GM04504 (cell line): ENCODE data around the gene PPP1R18.
"Not testable (repeated sequence)": the region's sequence is repeated elsewhere in the genome, so short reads cannot be mapped to it uniquely, and the experiment has no call there.

Experiments used
- DNase-seq: peaks from one replicate; pipeline ENCODE4 v3.0.0-alpha.2; 2012; ENCODE audit warnings: low read depth

PPP1R18 gene, protein sequence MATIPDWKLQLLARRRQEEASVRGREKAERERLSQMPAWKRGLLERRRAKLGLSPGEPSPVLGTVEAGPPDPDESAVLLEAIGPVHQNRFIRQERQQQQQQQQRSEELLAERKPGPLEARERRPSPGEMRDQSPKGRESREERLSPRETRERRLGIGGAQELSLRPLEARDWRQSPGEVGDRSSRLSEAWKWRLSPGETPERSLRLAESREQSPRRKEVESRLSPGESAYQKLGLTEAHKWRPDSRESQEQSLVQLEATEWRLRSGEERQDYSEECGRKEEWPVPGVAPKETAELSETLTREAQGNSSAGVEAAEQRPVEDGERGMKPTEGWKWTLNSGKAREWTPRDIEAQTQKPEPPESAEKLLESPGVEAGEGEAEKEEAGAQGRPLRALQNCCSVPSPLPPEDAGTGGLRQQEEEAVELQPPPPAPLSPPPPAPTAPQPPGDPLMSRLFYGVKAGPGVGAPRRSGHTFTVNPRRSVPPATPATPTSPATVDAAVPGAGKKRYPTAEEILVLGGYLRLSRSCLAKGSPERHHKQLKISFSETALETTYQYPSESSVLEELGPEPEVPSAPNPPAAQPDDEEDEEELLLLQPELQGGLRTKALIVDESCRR

DNA sequence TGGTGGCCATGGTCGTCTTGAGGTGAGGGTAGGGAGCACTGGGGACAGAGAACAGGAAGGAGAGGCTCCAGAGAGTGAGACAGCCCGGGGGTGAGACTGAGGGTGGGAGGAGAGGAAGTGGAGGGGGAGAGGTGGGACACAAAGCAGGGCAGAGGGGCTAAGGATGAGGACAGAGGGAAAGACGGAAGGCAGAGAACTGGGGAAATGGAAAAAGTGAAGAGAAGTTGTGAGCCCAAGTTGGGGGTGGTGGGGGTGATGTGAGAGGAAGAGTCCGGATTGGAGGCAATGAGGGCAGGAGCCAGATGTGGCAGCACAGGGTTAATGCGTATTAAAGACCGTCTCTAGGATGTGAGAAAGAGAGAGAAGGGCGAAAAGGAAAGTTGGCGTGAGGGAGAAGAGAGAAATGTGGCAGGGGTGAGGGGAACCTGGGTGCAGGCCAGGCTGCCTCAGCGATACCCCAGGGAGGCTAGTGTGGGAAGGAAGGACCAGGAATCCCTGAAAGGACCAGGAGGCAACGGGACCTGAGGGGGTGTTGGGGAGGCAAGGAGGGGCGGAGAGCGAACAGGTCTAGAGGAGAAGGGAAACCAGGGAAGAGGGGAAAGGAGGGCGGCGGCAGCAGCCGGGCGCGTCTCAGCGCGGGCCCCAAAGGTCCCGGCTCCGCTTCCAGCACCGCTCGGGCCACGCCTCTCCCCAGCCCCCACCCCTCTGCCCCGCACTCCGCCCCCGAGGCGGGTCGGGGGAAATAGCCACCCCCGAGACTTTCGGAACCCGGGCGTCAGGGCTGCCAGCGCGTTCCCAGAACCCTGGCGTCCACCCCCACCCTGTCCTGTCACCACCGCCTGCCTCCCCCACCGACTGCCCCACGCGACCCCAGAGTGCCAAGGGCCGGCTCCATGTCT lies at the start of gene PPP1R18:
Gene PPP1R18, minus strand, starts transcription at position 637 of the 899 bp plus-strand sequence. Its CDS starts 627 bp downstream, at position 10.
- no peak for DNase-seq

- no peak for DNase-seq
These were observed 49.3 kb upstream of the PPP1R18 start for GRCh38 chr6:30735668-30736314.

DNA sequence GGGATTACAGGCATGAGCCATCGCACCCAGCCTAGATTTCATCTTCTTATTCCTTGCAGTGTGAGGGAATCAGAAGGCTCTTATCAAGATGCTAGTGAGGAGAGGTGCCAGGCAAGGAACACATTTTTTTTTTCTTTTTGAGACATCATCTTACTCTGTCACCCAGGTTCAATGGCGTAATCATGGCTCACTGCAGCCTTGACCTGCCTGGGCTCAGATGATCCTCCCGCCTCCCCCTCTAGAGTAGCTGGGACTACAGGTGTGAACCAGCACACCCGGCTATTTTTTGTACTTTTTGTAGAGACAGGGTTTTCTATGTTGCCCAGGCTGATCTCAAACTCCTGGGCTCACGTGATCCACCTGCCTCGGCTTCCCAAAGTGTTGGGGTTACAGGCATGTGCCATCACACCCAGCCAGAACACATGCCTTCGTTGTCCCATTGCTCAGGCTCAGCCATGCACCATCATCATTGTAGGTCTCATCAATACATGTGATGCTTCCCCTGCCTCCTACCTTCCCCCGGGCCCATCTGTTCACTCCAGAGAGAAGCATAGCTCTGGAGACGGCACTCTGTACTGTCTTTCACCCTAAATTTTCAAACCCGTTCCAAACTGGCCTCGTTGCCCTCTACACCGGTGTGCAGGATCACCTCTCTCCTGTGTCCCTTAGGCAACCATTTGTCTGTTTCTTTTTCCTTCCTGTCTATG lies 45.9 kb upstream of the PPP1R18 start:
- DNase-seq: no peak

DNA sequence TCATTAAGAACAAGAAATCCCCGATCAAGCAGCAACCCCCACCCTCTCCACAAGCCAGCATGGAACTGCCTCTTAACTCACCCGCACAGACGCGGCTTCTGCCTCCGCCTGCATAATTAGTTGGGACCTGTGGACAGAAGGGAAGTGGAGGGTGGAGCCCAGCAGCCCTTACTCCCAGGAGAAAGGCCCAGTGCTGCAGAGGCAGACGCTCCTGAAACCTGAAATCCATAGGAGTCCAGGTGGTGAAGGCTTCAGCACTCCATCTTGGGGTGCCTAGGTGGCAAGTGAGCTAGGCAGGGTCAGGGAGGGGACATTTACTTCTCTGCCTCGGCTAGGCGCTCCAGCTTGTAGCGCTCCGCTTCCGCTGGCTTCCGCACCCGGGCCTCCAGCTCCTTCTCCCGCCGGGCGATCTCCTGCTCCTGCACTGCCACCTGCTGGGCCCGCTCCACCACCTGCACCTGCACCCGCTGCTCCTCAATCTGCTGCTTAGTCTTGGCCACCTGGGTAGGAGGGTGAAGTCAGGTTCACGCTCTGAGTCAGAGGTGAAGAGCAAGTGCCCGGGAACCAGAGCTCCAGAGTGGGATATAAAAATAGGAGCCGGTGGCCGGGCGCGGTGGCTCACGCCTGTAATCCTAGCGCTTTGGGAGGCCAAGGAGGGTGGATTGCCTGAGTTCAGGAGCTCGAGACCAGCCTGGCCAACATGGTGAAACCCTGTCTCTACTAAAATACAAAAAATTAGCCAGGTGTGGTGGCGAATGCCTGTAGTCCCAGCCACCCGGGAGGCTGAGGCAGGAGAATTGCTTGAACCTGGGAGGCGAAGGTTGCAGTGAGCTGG lies 44.4 kb upstream of the PPP1R18 start:
- DNase-seq: no peak

DNA sequence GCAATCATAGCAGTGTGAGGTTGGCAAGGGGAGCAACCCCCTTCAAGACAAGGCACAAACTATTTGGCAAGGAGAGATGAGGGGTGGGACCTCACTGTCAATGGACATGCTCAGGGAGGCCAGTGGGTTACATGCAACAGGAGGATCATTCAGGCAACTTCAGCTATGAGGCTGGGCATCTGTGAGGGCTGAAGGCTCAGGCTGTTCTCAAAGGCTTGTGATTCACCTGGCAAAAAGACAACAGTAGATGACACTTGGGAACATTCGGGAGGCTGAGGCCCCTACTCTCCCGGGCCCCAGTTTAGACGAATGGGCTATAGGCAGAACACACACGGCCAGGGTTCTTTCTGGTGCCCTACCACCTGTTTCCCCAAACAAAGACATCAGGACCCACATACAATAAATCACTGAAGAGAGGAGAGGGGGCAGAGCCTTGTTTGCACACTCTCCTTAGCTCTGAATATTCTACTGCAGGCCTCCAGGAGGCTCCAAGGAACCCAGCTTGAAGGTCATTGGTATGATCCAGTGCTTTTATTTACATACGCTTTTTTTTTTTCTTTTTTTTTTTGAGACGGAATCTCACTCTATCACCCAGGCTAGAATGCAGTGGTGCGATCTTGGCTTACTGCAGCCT lies 41.6 kb upstream of the PPP1R18 start:
- no peak for DNase-seq

DNA sequence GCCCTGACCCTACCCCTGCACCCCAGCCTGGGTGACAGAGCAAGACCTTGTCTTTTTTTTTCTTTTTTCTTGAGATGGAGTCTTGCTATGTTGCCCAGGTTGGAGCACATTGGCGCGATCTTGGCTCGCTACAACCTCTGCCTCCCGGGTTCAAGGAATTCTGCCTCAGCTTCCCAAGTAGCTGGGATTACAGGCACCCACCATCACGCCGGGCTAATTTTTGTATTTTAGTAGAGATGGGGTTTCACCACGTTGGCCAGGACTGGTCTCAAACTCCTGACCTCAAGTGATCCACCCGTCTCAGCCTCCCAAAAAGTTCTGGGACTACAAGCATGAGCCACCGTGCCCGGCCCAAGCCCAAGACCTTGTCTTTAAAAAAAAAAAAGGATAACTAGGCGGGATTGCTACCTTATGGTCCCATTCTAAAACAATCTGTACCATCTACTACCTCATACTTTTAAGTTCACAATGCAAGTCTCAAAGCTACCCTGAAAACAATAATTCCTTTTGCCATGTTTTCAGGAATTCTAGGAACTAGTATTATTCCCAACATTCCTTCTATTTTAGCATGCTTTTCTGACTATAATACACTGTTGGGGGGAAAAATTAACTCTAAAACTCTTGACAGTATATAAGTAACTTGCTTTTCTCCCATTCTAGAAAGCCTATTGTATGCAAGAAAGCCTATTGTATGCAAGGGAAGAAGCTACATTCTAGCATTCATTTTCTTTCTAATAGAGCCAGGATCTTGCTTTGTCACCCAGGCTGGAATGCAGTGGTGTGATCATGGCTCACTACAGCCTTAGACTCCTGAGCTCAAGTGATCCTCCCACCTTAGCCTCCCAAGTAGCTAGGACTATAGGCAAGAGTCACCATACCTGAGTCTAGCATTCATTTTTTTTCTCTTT lies 40.3 kb upstream of the PPP1R18 start:
- no peak for DNase-seq

- DNase-seq: no peak
These were observed 39.5 kb upstream of the PPP1R18 start for GRCh38 chr6:30725713-30726505.

GRCh38 chr6:30724906-30725667 lies 38.6 kb upstream of the PPP1R18 start:
- no peak for DNase-seq

DNA sequence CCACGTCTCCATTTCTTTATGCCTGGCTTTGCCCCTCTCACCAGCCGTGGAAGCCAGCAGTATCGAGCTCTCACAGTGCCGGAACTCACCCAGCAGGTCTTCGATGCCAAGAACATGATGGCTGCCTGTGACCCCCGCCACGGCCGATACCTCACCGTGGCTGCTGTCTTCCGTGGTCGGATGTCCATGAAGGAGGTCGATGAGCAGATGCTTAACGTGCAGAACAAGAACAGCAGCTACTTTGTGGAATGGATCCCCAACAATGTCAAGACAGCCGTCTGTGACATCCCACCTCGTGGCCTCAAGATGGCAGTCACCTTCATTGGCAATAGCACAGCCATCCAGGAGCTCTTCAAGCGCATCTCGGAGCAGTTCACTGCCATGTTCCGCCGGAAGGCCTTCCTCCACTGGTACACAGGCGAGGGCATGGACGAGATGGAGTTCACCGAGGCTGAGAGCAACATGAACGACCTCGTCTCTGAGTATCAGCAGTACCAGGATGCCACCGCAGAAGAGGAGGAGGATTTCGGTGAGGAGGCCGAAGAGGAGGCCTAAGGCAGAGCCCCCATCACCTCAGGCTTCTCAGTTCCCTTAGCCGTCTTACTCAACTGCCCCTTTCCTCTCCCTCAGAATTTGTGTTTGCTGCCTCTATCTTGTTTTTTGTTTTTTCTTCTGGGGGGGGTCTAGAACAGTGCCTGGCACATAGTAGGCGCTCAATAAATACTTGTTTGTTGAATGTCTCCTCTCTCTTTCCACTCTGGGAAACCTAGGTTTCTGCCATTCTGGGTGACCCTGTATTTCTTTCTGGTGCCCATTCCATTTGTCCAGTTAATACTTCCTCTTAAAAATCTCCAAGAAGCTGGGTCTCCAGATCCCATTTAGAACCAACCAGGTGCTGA lies 37.6 kb upstream of the PPP1R18 start:
- DNase-seq: not testable (repeated sequence)

DNA sequence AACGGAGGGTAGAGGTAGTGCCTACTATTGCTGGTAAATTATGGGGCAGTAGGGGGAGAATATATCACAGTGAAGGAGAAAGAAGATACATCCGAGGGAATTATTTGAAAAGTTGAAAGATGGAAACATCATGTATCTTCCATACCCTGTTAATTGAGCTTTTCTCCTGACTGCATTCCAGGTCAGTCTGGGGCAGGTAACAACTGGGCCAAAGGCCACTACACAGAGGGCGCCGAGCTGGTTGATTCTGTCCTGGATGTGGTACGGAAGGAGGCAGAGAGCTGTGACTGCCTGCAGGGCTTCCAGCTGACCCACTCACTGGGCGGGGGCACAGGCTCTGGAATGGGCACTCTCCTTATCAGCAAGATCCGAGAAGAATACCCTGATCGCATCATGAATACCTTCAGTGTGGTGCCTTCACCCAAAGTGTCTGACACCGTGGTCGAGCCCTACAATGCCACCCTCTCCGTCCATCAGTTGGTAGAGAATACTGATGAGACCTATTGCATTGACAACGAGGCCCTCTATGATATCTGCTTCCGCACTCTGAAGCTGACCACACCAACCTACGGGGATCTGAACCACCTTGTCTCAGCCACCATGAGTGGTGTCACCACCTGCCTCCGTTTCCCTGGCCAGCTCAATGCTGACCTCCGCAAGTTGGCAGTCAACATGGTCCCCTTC lies 36.9 kb upstream of the PPP1R18 start:
- not testable (repeated sequence) for DNase-seq

GRCh38 chr6:30722280-30723112 lies 36.1 kb upstream of the PPP1R18 start:
- DNase-seq: no peak

DNA sequence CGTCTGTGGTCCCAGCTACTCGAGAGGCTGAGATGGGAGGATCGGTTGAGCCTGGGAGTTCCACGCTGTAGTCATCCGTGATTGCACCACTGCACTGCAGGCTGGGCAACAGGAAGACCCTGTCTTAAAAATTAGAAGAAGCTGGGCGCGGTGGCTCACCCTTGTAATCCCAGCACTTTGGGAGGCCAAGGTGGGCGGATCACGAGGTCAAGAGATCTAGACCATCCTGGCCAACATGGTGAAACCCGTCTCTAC lies 35.5 kb upstream of the PPP1R18 start:
- DNase-seq: not testable (repeated sequence)

DNA sequence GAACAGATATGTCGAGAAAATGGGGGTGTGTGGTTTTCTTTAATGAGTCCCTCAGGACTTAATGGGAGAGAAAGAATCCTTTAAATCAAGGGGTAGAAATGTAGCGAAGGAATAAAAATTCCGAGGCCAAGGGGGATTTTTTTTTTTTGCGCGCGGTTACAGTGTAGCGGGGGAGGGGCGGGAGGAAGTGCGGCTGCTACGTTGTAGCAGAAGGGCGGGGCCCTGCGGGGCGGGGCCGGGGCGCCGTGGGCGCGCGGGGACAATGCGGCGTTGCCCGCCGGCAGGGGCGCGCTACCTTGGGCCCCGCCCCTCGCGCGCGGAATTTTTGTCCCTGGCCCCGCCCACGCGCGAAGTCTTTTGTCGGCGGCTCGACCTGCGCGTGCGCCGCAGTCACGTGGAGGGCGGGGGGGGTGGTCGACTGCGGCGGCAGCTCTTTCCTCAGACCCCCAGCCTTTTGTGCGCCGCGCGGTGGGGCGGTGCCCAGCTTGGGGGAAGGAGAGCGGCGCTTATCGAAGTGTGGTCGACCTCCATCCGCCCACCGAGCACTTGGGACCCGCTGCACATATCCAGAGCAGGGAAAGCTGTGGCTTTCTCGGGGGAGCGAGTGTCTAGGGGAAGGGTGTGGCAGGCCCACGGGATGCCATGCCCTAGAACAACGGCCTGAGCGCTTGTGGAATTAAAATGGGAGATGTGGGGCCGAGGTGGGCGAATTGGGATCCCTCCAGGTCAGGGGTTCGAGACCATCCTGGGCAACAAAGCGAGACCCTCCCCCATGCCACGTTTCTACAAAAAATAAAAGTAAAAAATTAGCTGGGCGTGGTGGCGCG lies 35.0 kb upstream of the PPP1R18 start:
- DNase-seq: peak; percentile 80

GRCh38 chr6:30720738-30721197 lies 34.3 kb upstream of the PPP1R18 start:
- DNase-seq: no peak
